Peyer's patch (tissue), 4 donors: Measurements from ENCODE around the gene MED16.

ENCODE experiments used
- CTCF ChIP-seq, 6 experiments: fragments of 450-650 bp in 4 of 6; fragments of 200-600 bp in 2 of 6; sonication (generic) in 1 of 6; IDR thresholded peaks; one replicate each; pipeline ENCODE4 v1.5.1; 2017 to 2019; ENCODE audit warnings: antibody characterized with exemption in 6 of 6, mild to moderate bottlenecking in 3 of 6, moderate library complexity in 1 of 6
- POLR2A ChIP-seq, 2 donors: fragments of 450-650 bp; IDR thresholded peaks; one replicate each; pipeline ENCODE4 v1.5.1; 2017; ENCODE audit warnings: antibody characterized with exemption in 2 of 2, mild to moderate bottlenecking in 2 of 2, moderate library complexity in 2 of 2

GRCh38 chr19:852136-853013 is 40.6 kb downstream of the MED16 start, which contains the start of gene ELANE:
- no peak for TF ChIP-seq CTCF (IDR thresholded peaks at IDR 0.05)
- TF ChIP-seq POLR2A (IDR thresholded peaks at IDR 0.05) = no peak
